Stomach smooth muscle (tissue), 2 donors: ENCODE data around the gene QSOX2.

Experiments used
- H3K27ac ChIP-seq: one replicate; pipeline ENCODE4 v1.7.0; 2013; ENCODE audit warnings: mild to moderate bottlenecking, low read length, inconsistent platforms
- H3K27me3 ChIP-seq, 2 donors: one replicate each; pipeline ENCODE4 v1.7.0; 2013; ENCODE audit warnings: low read length in 2 of 2; ENCODE audit not compliant: insufficient read depth in 2 of 2, control insufficient read depth in 1 of 2
- H3K36me3 ChIP-seq, 2 donors: one replicate each; pipeline ENCODE4 v1.7.0; 2013; ENCODE audit warnings: low read length in 2 of 2; ENCODE audit not compliant: control insufficient read depth in 2 of 2, insufficient read depth in 2 of 2
- H3K4me1 ChIP-seq: one replicate; pipeline ENCODE4 v1.7.0; 2013; ENCODE audit warnings: low read length; ENCODE audit not compliant: control insufficient read depth, insufficient read depth
- H3K4me3 ChIP-seq, 2 donors: one replicate each; pipeline ENCODE4 v1.7.0; 2013; ENCODE audit warnings: low read length in 2 of 2
- H3K9ac ChIP-seq, 2 donors: one replicate each; pipeline ENCODE4 v1.7.0; 2013; ENCODE audit warnings: low read length in 2 of 2, mild to moderate bottlenecking in 1 of 2
- H3K9me3 ChIP-seq, 2 donors: one replicate each; pipeline ENCODE4 v1.7.0; 2013; ENCODE audit warnings: low read length in 2 of 2; ENCODE audit not compliant: control insufficient read depth in 2 of 2
- donor health status: healthy.
- donor health status: Pancreatic carcinoma.

The QSOX2 gene

GRCh38 chr9:136264031-136264430 is 18.4 kb upstream of the QSOX2 start:
- Histone ChIP-seq H3K9ac (no peak overlapping the region), H3K27ac (no peak overlapping the region), H3K36me3 (no peaks in the 10 kb centered on the region), H3K4me3 (no peak overlapping the region), H3K9me3 (no peaks in the 10 kb centered on the region), H3K4me1 (peaks cover 5% of the 10 kb centered on the region), H3K27me3 (peaks cover 0 to 3% of the 10 kb centered on the region in 2 donors)

- Histone ChIP-seq H3K27me3 (peaks cover 0 to 2% of the 10 kb centered on the region in 2 donors), H3K9ac (no peak overlapping the region), H3K27ac (no peak overlapping the region), H3K9me3 (no peaks in the 10 kb centered on the region), H3K36me3 (no peaks in the 10 kb centered on the region), H3K4me3 (no peak overlapping the region), H3K4me1 (peaks cover 4% of the 10 kb centered on the region)
These were observed 17.1 kb upstream of the QSOX2 start for GRCh38 chr9:136262671-136263178.

- Histone ChIP-seq H3K4me3 (no peak overlapping the region), H3K27ac (no peak overlapping the region), H3K4me1 (no peaks in the 10 kb centered on the region), H3K27me3 (peaks cover 0 to 2% of the 10 kb centered on the region in 2 donors), H3K9me3 (no peaks in the 10 kb centered on the region), H3K9ac (no peak overlapping the region), H3K36me3 (no peaks in the 10 kb centered on the region)
These were observed 16.2 kb upstream of the QSOX2 start for GRCh38 chr9:136261686-136262430.

GRCh38 chr9:136260936-136261472 is 15.4 kb upstream of the QSOX2 start:
- no peak overlapping the region for H3K9ac ChIP-seq
- no peak overlapping the region for H3K27ac ChIP-seq
- H3K9me3 ChIP-seq, result no peaks in the 10 kb centered on the region
- no peak overlapping the region for H3K4me3 ChIP-seq
- peaks cover 0 to 2% of the 10 kb centered on the region in 2 donors for H3K27me3 ChIP-seq
- no peaks in the 10 kb centered on the region for H3K36me3 ChIP-seq
- H3K4me1 ChIP-seq, result no peaks in the 10 kb centered on the region

- H3K27ac ChIP-seq, result no peak overlapping the region
- no peak overlapping the region for H3K9ac ChIP-seq
- H3K4me1 ChIP-seq, result no peaks in the 10 kb centered on the region
- H3K4me3 ChIP-seq, result no peak overlapping the region
- peaks cover 0 to 2% of the 10 kb centered on the region in 2 donors for H3K27me3 ChIP-seq
- H3K36me3 ChIP-seq, result no peaks in the 10 kb centered on the region
- H3K9me3 ChIP-seq, result no peaks in the 10 kb centered on the region
These were observed 14.9 kb upstream of the QSOX2 start for GRCh38 chr9:136260521-136260920.

GRCh38 chr9:136259836-136260235 is 14.2 kb upstream of the QSOX2 start:
- no peaks in the 10 kb centered on the region for H3K4me1 ChIP-seq
- no peak overlapping the region for H3K9ac ChIP-seq
- H3K9me3 ChIP-seq, result no peaks in the 10 kb centered on the region
- no peak overlapping the region for H3K27ac ChIP-seq
- no peaks in the 10 kb centered on the region for H3K36me3 ChIP-seq
- H3K27me3 ChIP-seq, result peaks cover 3 to 6% of the 10 kb centered on the region in 2 donors
- H3K4me3 ChIP-seq, result no peak overlapping the region

GRCh38 chr9:136259517-136259813 is 13.9 kb upstream of the QSOX2 start:
- no peaks in the 10 kb centered on the region for H3K9me3 ChIP-seq

GRCh38 chr9:136258786-136259516 is 13.3 kb upstream of the QSOX2 start:
- H3K4me3 ChIP-seq, result no peak overlapping the region
- no peaks in the 10 kb centered on the region for H3K9me3 ChIP-seq
- H3K27me3 ChIP-seq, result peaks cover 6% of the 10 kb centered on the region in 2 donors
- no peaks in the 10 kb centered on the region for H3K4me1 ChIP-seq
- no peaks in the 10 kb centered on the region for H3K36me3 ChIP-seq
- no peak overlapping the region for H3K27ac ChIP-seq
- H3K9ac ChIP-seq, result no peak overlapping the region

More at GRCh38 chr9:136259517-136259813, 13.9 kb upstream of the QSOX2 start:
- no peak overlapping the region for H3K27ac ChIP-seq
- no peaks in the 10 kb centered on the region for H3K4me1 ChIP-seq
- H3K9ac ChIP-seq, result no peak overlapping the region
- H3K4me3 ChIP-seq, result no peak overlapping the region
- H3K36me3 ChIP-seq, result no peaks in the 10 kb centered on the region
- peaks cover 3 to 6% of the 10 kb centered on the region in 2 donors for H3K27me3 ChIP-seq

- Histone ChIP-seq H3K36me3 (no peaks in the 10 kb centered on the region), H3K27ac (no peak overlapping the region), H3K4me1 (no peaks in the 10 kb centered on the region), H3K9ac (no peak overlapping the region), H3K4me3 (no peak overlapping the region), H3K9me3 (no peaks in the 10 kb centered on the region), H3K27me3 (peaks cover 6% of the 10 kb centered on the region in 2 donors)
These were observed 12.7 kb upstream of the QSOX2 start for GRCh38 chr9:136258299-136258625.

GRCh38 chr9:136257381-136258298 is 12.0 kb upstream of the QSOX2 start:
- H3K9ac ChIP-seq, result no peak overlapping the region
- no peak overlapping the region for H3K27ac ChIP-seq
- H3K27me3 ChIP-seq, result peaks cover 6 to 10% of the 10 kb centered on the region in 2 donors
- no peaks in the 10 kb centered on the region for H3K9me3 ChIP-seq
- no peaks in the 10 kb centered on the region for H3K4me1 ChIP-seq
- no peak overlapping the region for H3K4me3 ChIP-seq
- H3K36me3 ChIP-seq, result no peaks in the 10 kb centered on the region
